Effector memory CD8-positive, alpha-beta T cell (primary cell): ENCODE data around the gene RBM45.
"Not testable (repeated sequence)": the region's sequence is repeated elsewhere in the genome, so short reads cannot be mapped to it uniquely, and the experiment has no call there.

ENCODE experiments used
- ATAC-seq: fragments of 150-1000 bp; cut with Tn5 transposase; replicated peaks from 2 replicates; pipeline ENCODE4 v1.10.0; 2021; ENCODE audit warnings: mild to moderate bottlenecking, moderate library complexity
- DNase-seq, 3 experiments: peaks; one replicate each; pipeline ENCODE4 v3.0.0; 2021
- H3K27ac Mint-ChIP-seq, 2 donors: one replicate each; pipeline ENCODE4 v1.8.0; 2022; ENCODE audit warnings: mild to moderate bottlenecking in 2 of 2, mixed read lengths in 2 of 2, moderate library complexity in 2 of 2
- H3K27me3 Mint-ChIP-seq, 2 donors: one replicate each; pipeline ENCODE4 v1.8.0; 2022; ENCODE audit warnings: mixed read lengths in 2 of 2
- H3K36me3 Mint-ChIP-seq: one replicate; pipeline ENCODE4 v1.8.0; 2022; ENCODE audit warnings: mild to moderate bottlenecking, moderate library complexity, mixed read lengths; ENCODE audit not compliant: insufficient read depth
- H3K4me1 Mint-ChIP-seq, 2 donors: one replicate each; pipeline ENCODE4 v1.8.0; 2022; ENCODE audit warnings: low read depth in 2 of 2, mixed read lengths in 2 of 2
- H3K4me3 Mint-ChIP-seq, 2 donors: one replicate each; pipeline ENCODE4 v1.8.0; 2022; ENCODE audit warnings: mild to moderate bottlenecking in 2 of 2, mixed read lengths in 2 of 2, moderate library complexity in 2 of 2
- H3K9me3 Mint-ChIP-seq, 2 donors: one replicate each; pipeline ENCODE4 v1.8.0; 2022; ENCODE audit warnings: mixed read lengths in 2 of 2

RBM45 gene

DNA sequence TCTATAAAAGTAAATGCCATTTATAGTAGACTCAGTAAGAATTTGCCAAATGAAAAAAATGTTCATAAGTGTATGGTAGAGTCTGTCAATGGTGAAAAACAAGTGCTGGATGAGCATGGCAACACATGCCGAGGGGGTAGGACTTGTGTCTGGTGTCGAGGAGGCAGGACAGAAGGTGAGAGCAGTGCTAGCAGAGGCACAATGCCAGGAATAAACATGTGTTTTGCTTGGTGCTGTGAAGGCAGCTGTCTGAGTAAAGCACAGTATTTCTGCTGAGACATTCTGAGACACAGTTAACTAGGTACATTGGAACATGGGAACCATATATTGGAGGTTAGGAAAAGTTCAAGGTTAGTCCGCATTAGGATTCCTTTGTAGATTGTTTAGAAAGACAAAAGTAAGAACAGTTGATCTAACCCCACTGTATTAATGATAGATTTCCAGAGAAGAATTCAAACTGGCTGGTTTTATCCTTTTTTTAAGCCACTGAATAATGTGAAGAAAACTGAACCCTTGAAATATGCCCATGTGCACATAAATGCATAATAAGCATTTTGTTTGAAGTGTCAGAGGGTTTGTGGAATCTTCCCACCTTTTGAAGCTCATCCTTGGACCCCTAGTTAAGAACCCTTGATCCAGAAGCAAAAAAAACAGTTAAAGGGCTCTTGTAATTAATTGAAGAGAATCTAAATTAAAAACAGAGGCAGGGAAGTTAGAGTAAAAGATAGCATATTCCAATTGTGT lies 7.1 kb downstream of the RBM45 start:
- no peaks in the 10 kb centered on the region for H3K9me3 Mint-ChIP-seq
- DNase-seq (no peak), ATAC-seq (no peak)
- peak overlapping the region in 1 of 2 donors; percentile 18 for H3K27ac Mint-ChIP-seq
- H3K36me3 Mint-ChIP-seq = peaks cover 50% of the 10 kb centered on the region
- H3K4me1 Mint-ChIP-seq = peaks cover 14 to 28% of the 10 kb centered on the region in 2 donors
- no peaks in the 10 kb centered on the region for H3K27me3 Mint-ChIP-seq
- H3K4me3 Mint-ChIP-seq = no peak overlapping the region

DNA sequence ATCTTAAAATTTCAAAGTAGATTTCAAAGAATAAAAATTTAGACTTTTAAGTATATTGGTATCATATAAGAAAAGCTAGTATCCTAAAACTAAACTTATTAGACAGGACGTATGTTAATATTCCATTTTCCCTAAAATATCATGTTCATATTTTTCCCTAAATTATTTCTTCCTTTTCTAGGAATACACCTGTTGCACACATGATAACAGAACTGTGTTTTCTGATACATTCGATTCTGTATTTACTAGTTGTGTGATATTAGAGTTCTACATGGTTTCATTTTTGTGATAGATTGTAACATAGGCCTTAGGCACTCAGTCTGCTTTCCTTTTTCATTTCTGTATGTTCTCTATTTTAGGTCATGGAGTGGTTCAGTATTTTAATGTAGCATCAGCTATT lies 10.9 kb downstream of the RBM45 start:
- Mint-ChIP-seq H3K27ac (no peak overlapping the region), H3K36me3 (peaks cover 68% of the 10 kb centered on the region), H3K4me1 (peaks cover 5 to 19% of the 10 kb centered on the region in 2 donors), H3K9me3 (no peaks in the 10 kb centered on the region), H3K27me3 (no peaks in the 10 kb centered on the region), H3K4me3 (no peak overlapping the region)
- ATAC-seq = no peak
- no peak for DNase-seq

DNA sequence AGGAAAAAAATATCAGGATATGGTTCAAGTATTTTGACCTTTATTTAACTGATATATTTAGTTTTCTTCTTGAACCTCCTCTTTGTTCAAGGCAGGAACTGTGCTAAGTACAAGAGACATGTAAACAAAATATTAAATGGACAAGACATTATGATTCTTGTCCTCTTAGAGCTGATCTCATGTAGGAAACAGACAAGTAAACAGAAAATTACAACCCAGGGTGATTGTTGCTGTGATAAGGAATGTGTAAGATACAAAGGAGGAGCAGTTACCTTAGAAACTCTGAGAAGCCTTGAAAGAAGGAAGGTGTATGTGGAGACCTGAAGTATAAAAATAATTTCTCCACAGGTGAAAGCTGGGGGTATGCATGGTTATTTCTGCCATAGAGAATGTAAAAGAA lies 12.9 kb downstream of the RBM45 start:
- H3K4me1 Mint-ChIP-seq = peaks cover 2 to 8% of the 10 kb centered on the region in 2 donors
- no peaks in the 10 kb centered on the region for H3K9me3 Mint-ChIP-seq
- H3K4me3 Mint-ChIP-seq = no peak overlapping the region
- peaks cover 79% of the 10 kb centered on the region for H3K36me3 Mint-ChIP-seq
- peak overlapping the region in 1 of 2 donors; percentile 11 for H3K27ac Mint-ChIP-seq
- H3K27me3 Mint-ChIP-seq = no peaks in the 10 kb centered on the region
- DNase-seq (no peak), ATAC-seq (no peak)

DNA sequence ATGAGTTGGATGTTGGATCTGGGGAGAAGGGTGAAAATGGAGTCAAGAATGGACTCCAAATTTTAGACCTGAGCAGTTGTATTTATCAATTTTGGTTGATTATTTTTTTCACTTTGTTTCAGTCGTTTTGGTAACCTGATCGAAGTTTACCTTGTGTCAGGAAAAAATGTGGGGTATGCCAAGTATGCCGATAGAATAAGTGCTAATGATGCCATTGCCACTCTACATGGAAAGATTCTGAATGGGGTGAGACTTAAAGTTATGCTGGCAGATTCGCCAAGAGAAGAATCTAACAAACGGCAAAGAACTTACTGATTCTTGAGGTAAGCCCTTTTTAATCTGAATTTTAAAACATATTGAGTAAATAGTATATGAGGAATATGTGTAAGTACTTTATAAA lies 13.6 kb downstream of the RBM45 start:
- Mint-ChIP-seq H3K27me3 (no peaks in the 10 kb centered on the region), H3K4me1 (peaks cover 2 to 8% of the 10 kb centered on the region in 2 donors), H3K36me3 (peaks cover 76% of the 10 kb centered on the region), H3K9me3 (no peaks in the 10 kb centered on the region), H3K27ac (no peak overlapping the region), H3K4me3 (no peak overlapping the region)
- ATAC-seq = no peak
- no peak for DNase-seq

DNA sequence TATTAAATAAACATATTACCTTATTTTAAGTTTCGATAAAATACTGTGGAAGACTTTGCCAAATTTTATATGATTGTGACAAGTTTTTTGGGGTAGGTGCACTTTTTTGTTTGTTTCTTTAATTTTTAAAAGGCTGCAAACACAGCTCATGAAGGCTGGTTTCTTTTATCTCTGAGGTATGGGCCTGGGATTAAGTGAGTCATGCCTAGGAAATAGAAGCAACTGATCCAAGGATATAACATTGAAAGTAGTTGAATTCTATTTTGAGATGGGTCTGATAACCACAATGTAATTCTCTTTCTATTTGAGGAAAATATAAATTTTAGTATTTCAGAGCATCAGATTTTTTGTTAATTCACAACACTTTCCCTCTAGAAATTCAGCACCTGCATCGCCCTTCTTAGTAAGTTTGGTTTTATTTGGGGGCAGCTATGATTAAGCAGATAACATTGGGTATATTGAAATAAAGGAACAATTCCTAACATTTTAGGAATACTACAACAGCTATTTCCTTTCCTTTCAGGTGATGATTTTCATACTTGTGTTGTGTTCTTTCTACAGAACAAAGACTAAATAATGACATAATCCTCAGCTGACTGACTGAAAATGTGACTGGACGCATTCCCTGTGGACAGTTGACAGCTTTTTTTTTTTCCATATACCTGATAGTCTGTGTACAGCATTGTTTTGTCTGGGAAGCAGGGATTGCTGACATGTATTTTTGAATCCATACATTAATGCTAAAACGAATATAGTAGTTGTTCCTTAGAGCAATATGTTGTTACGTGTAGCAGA lies 16.8 kb downstream of the RBM45 start:
- no peak for ATAC-seq
- Mint-ChIP-seq H3K9me3 (no peaks in the 10 kb centered on the region), H3K36me3 (peaks cover 48% of the 10 kb centered on the region), H3K27me3 (no peaks in the 10 kb centered on the region), H3K27ac (no peak overlapping the region), H3K4me3 (no peak overlapping the region), H3K4me1 (peaks cover 0 to 8% of the 10 kb centered on the region in 2 donors)
- DNase-seq = no peak

DNA sequence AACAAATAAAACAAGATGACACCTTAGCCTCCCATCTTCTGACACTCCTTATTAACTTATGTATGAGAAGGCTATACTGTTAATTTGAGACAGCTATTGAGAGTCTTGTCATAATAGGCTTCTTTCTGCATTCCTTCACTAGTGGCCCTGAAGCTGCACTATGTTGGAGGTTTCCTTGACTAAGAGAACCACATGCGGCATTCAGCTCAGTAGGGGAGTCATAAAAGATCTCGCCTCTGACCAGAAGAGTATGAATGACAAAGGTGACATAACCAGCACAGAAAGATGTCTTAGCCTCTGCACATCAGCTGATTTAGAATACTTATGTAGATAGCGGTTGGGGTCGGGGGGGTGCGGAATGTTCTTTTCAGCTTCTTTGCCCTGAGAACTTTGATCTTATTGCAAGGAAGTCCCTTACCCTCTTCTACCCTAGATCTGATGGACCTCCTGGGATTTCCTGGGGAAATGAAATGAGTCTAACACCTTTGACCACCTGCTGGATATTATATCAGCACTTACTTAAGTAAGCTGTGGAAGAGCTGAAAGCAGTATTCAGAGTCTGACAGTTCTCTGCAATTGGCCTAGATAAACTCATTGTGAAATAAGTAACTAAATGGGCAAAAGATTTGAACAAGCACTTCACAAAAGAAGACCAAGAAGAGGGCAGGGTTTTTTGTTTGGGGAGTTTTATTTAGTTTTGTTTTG lies 24.2 kb downstream of the RBM45 start:
- peak overlapping the region in 1 of 2 donors; percentile 31 for H3K27ac Mint-ChIP-seq
- no peaks in the 10 kb centered on the region for H3K27me3 Mint-ChIP-seq
- H3K4me3 Mint-ChIP-seq = no peak overlapping the region
- H3K9me3 Mint-ChIP-seq = no peaks in the 10 kb centered on the region
- no peaks in the 10 kb centered on the region for H3K4me1 Mint-ChIP-seq
- no peak for ATAC-seq
- no peak for DNase-seq
- H3K36me3 Mint-ChIP-seq = peaks cover 4% of the 10 kb centered on the region

DNA sequence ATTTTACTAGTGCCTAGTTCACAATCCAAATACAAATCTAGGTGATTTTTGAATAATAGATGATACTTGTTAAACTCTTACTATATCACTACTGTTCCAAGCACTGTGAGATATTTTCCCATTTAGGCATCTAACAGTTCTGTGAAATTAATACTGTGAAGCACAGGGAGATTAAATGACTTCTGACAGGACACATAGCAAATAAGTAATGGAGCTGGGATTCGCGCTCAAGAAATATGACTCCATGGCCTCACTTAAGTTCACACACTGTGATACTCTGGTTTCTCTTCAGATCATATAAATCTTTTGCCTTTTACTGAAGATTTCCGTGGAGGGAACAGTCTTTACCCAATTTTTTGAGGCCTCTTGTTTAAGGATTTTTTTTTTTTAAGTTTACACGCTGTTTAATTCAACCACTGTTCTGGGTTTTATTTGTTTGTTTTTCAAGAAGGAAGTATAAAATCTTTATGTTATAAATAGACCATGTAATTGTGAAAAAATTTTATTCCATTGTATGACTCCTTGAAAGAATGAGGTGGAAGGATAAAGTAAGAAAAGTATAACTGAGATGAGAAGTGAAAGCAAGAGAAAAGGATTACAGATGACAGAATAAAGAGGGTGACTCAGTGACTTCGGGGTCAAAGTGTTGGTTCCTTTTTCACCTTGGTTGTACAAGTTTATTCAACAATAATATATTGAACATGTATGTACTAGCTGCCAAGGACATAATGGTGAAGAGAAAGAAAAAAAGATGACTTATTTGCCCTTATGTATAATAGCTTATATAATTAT lies 30.2 kb downstream of the RBM45 start:
- H3K4me1 Mint-ChIP-seq = no peaks in the 10 kb centered on the region
- no peaks in the 10 kb centered on the region for H3K36me3 Mint-ChIP-seq
- no peaks in the 10 kb centered on the region for H3K9me3 Mint-ChIP-seq
- ATAC-seq = no peak
- no peak overlapping the region for H3K27ac Mint-ChIP-seq
- no peak overlapping the region for H3K4me3 Mint-ChIP-seq
- peaks cover 12 to 28% of the 10 kb centered on the region in 2 donors for H3K27me3 Mint-ChIP-seq
- DNase-seq = no peak

DNA sequence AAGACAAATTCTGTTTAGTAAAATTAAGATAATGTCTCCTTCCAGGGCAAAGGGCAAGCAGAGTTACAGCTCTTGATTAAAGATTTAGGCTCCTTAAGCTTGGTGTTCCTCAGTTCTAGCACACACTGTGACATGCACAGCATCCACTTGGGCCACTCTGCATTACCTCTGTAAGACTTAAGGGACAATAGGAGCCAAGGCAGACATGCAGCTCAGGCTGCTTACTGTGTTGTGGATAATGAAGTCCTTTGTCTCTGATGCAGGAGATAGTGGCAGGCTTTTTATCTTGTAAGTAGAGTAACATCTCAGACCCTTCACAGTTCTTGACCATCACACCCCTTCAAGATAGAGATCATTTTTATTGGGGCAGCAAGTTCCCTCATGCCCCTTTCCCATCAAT lies 31.2 kb downstream of the RBM45 start:
- H3K27me3 Mint-ChIP-seq = peaks cover 16 to 34% of the 10 kb centered on the region in 2 donors
- DNase-seq (no peak), ATAC-seq (no peak)
- H3K4me3 Mint-ChIP-seq = no peak overlapping the region
- H3K36me3 Mint-ChIP-seq = no peaks in the 10 kb centered on the region
- H3K27ac Mint-ChIP-seq = no peak overlapping the region
- no peaks in the 10 kb centered on the region for H3K4me1 Mint-ChIP-seq
- no peaks in the 10 kb centered on the region for H3K9me3 Mint-ChIP-seq

DNA sequence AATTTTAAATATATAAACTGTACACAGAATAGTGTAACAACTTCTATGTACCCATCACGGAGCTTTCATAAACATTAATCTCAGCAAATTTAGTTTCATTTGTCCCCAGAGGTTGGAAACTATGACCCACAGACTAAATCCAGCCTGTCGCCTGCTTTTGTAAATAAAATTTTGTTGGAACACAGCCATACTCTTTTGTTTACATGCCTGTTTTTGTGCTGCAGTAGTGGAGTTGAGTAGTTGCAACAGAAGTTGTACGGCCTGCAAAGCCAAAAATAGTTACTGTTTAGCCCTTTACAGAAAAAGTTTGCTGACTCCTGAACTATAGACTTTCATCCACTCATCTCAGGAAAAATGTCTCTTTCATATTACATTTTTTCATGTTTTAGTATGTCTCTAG lies 39.8 kb downstream of the RBM45 start:
- H3K36me3 Mint-ChIP-seq = no peaks in the 10 kb centered on the region
- DNase-seq (no peak), ATAC-seq (no peak)
- peak overlapping the region in 1 of 2 donors; percentile 14 for H3K27ac Mint-ChIP-seq
- peaks cover 45 to 59% of the 10 kb centered on the region in 2 donors for H3K27me3 Mint-ChIP-seq
- H3K4me3 Mint-ChIP-seq = no peak overlapping the region
- no peaks in the 10 kb centered on the region for H3K9me3 Mint-ChIP-seq
- H3K4me1 Mint-ChIP-seq = no peaks in the 10 kb centered on the region

DNA sequence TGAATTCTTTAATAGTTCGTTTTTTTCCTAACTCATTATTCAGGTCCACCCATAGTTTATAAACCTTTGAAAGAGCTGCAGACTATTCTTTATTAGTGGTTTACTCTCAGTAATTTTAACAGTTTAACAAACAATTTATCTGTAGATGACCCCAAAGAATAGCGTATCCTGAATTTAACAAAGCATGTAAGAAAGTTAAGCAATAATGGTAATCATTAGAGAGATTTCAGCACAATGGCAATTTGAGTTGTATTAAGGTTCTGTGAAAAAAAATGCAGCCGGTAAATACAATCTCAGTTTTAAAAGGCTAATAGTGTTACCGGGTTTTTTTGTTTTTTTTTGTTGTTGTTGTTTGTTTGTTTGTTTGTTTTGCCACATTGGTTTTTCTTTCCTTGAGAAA lies 40.3 kb downstream of the RBM45 start:
- H3K4me1 Mint-ChIP-seq = no peaks in the 10 kb centered on the region
- H3K27me3 Mint-ChIP-seq = peaks cover 42 to 54% of the 10 kb centered on the region in 2 donors
- DNase-seq = no peak
- H3K9me3 Mint-ChIP-seq = no peaks in the 10 kb centered on the region
- no peak overlapping the region for H3K4me3 Mint-ChIP-seq
- no peak for ATAC-seq
- no peaks in the 10 kb centered on the region for H3K36me3 Mint-ChIP-seq
- H3K27ac Mint-ChIP-seq = peak overlapping the region in 1 of 2 donors; percentile 14

DNA sequence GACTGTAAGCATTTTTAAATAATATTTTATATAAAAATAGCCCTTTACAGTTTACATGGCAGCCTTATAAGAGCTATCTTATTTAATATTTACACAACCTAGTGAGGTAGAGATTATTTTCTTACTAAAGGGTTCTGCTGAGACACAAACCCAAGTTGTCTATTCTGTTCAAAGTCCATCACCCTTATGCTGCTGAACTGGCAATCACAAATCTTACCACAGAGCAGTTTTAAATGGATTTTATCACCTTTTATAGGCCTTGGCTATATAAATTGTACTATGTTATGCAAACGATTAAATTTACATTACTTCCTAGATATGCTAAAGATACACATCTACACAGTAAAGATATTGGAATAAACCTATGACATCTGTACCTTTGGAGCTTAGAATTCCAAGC lies 40.7 kb downstream of the RBM45 start:
- ATAC-seq (no peak), DNase-seq (no peak)
- Mint-ChIP-seq H3K27ac (no peak overlapping the region), H3K4me3 (no peak overlapping the region), H3K9me3 (no peaks in the 10 kb centered on the region), H3K4me1 (no peaks in the 10 kb centered on the region), H3K36me3 (no peaks in the 10 kb centered on the region), H3K27me3 (peaks cover 38 to 54% of the 10 kb centered on the region in 2 donors)

DNA sequence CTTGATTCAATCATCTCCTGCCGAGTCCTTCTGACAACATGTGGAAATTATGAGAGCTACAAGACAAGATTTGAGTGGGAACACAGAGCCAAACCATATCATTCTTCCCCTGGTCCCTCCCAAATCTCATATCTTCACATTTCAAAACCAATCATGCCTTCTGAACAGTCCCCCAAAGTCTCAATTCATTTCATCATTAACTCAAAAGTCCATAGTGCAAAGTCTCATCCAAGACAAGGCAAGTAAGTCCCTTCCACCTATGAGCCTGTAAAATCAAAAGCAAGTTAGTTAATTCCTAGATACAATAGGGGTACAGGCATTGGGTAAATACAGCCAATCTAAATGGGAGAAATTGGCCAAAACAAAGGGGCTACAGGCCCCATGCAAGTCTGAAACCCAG lies 41.6 kb downstream of the RBM45 start:
- H3K9me3 Mint-ChIP-seq, ATAC-seq, H3K4me3 Mint-ChIP-seq, DNase-seq, H3K27ac Mint-ChIP-seq, H3K4me1 Mint-ChIP-seq, H3K36me3 Mint-ChIP-seq: not testable (repeated sequence)
- H3K27me3 Mint-ChIP-seq = peaks cover 35 to 56% of the 10 kb centered on the region in 2 donors

DNA sequence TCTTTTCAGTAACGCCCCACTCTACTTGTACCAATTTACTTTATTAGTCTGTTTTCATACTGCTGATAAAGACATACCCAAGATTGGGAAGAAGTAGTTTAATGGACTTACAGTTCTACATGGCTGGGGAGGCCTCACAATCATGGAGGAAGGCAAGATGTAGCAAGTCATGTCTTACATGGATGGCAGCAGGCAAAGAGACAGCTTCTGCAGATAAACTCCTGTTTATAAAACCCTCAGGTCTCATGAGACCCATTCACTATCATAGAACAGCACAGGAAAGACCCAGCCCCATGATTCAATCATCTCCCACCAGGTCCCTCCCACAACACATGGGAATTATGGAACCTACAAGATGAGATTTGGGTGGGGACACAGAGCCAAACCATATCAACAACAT lies 43.3 kb downstream of the RBM45 start:
- H3K36me3 Mint-ChIP-seq = no peaks in the 10 kb centered on the region
- H3K4me1 Mint-ChIP-seq = no peaks in the 10 kb centered on the region
- H3K9me3 Mint-ChIP-seq = no peaks in the 10 kb centered on the region
- no peak overlapping the region for H3K27ac Mint-ChIP-seq
- DNase-seq = no peak
- no peak overlapping the region for H3K4me3 Mint-ChIP-seq
- ATAC-seq = no peak
- peaks cover 32 to 43% of the 10 kb centered on the region in 2 donors for H3K27me3 Mint-ChIP-seq
